ENCODE data around the gene KCNK10.

DNA sequence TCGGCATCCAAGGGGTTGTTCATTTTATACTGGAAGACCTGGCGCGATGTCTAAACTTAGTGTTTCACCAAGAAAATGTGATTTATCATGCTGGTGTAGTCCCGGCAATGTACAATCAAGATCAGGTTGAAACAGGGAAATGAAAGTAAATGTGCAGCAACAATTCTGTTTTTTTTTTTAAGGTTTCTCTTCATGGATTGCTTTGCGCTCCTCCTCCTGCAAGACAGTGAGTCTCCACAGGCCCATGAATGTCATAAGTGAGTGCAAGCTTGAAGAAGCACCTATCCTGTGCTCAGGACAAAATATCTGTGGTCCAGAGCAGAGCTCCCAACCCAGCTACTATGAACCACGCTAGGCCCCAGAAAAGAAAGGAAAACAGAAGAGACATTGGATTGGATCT lies 143.4 kb downstream of the KCNK10 start:
- TF ChIP-seq EZH2 (IDR thresholded peaks at IDR 0.05; ENCODE audit: insufficient read depth, poor library complexity, severe bottlenecking) (no peak), EZH2phosphoT487 (IDR thresholded peaks at IDR 0.05; ENCODE audit: insufficient read depth, low read depth) (no peak)

Measured in GM23248 (cell line).